NT2/D1 (cell line): ENCODE results near the gene ITPKB.

ENCODE experiments used
- SUZ12 ChIP-seq: IDR thresholded peaks from 2 replicates; pipeline ENCODE4 v1.6.1; 2011; ENCODE audit not compliant: insufficient read length, insufficient read depth; ENCODE audit errors: extremely low read depth
- ZNF274 ChIP-seq: IDR thresholded peaks from 2 replicates; pipeline ENCODE4 v1.6.1; 2011; ENCODE audit warnings: mild to moderate bottlenecking, low read depth, low read length

DNA sequence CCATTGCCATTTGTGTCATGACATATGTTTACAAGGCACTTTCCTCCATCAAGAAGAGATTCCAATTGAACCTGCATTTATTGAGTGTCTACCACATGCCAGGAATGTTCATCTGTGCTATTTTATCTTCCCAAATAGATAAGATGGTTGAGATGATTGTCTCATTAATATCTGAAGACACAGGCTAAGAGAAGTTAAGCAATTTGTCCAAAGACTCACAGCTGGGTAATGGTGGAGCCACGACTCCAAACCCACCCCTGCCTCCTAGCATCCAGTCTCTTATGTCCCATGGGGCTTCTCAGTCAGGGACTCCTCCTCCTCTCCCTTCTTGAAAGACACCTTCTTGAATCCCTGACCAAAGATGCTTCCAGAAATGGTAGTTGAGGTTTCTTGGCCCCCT is 122.4 kb downstream of the ITPKB start:
- TF ChIP-seq SUZ12 (no peak), ZNF274 (no peak)
